DOHH2 (cell line): ENCODE measurements around the gene TRIM24.

Experiments
- CTCF ChIP-seq: fragments of 200-600 bp; sonication (generic); IDR thresholded peaks from one replicate; pipeline ENCODE4 v1.5.1; 2014; ENCODE audit warnings: antibody characterized with exemption, mild to moderate bottlenecking, low read depth, low read length; ENCODE audit not compliant: poor library complexity, severe bottlenecking
- EZH2phosphoT487 ChIP-seq: fragments of 200-600 bp; sonication (generic); IDR thresholded peaks from 2 replicates; pipeline ENCODE4 v1.6.1; 2017; ENCODE audit warnings: borderline replicate concordance, mild to moderate bottlenecking, antibody characterized with exemption, low read length, moderate library complexity, mixed read lengths

GRCh38 chr7:138585283-138585993 is 125.4 kb downstream of the TRIM24 start:
- no peak for TF ChIP-seq CTCF
- no peak for TF ChIP-seq EZH2phosphoT487
